ENCODE measurements around the gene PHB1.

Gene PHB1

GRCh38 chr17:49439673-49440571, 25.2 kb upstream of the PHB1 start:
- H3K27ac ChIP-seq: no peak overlapping the region; the same call in 1 of the 2 replicates
- TF ChIP-seq, protein P1, sequence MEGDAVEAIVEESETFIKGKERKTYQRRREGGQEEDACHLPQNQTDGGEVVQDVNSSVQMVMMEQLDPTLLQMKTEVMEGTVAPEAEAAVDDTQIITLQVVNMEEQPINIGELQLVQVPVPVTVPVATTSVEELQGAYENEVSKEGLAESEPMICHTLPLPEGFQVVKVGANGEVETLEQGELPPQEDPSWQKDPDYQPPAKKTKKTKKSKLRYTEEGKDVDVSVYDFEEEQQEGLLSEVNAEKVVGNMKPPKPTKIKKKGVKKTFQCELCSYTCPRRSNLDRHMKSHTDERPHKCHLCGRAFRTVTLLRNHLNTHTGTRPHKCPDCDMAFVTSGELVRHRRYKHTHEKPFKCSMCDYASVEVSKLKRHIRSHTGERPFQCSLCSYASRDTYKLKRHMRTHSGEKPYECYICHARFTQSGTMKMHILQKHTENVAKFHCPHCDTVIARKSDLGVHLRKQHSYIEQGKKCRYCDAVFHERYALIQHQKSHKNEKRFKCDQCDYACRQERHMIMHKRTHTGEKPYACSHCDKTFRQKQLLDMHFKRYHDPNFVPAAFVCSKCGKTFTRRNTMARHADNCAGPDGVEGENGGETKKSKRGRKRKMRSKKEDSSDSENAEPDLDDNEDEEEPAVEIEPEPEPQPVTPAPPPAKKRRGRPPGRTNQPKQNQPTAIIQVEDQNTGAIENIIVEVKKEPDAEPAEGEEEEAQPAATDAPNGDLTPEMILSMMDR (conservative IDR thresholded peaks at IDR 0.05): no peak

DNA sequence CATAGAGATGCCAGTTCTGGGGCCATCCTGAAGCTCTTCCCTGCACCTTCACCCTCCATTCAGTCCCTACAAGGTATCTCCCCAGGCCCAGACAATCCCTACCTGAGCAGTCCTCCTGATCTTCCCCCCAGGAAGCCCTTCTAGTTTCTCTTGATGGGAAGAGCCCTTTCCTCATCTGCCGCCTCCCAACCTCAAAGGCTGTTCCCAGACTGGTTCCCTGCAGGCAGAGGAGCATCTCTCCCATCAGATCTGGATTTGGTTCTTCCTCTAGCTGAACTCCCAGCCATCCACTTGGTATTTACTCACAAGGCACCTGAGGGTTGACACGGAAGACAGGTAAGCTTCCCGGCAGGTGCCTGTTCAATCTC, 24.6 kb upstream of the PHB1 start:
- TF ChIP-seq, protein P1 (conservative IDR thresholded peaks at IDR 0.05): no peak
- no peak overlapping the region for H3K27ac ChIP-seq

DNA sequence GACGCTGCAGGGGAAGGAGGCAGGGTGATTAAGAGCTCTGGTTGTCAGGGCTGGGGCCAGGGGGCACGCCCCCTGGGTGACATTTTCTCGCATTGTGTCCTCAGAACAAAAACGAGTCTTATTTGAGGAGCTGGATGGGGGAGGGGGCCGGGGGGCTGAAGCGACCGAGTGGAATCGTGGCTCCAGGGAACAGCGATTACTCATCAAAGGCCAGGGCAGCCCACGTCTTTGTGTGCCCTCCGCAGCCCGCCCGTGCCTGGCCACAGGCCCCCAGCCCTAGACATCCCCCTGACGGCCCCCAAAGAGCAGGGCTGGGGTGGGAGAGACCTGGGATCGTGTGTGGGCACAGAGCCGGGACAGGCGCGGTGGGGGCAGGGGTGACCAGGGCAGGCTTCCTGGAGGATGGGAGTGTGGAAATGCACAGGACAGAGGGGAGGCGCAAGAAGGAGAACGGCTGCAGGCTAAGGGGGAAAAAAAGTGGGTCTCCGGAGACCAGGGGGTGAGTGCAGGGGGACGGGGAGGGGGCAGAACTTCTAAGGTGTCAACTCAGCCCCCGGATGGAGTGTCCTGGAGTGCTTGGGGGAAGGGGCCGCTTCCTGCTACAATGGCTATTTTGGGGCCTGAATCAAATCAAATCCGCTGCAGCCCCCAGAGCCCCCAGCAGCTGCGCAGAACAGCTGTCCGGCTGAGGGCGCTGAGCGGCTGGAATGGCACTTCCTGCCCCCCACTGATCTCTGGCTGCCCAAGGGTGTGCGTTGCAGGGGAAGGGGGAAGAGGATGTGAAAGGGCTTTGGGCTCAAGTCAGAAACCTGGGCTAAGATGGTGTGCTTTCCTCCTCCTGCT, 24.0 kb upstream of the PHB1 start:
- no peak overlapping the region for H3K27ac ChIP-seq
- TF ChIP-seq, protein P1 (conservative IDR thresholded peaks at IDR 0.05): no peak

- H3K27ac ChIP-seq: no peak overlapping the region
- TF ChIP-seq, protein P1 (conservative IDR thresholded peaks at IDR 0.05): no peak
These were observed 23.2 kb upstream of the PHB1 start for GRCh38 chr17:49437696-49438435.

GRCh38 chr17:49436174-49436573, 21.5 kb upstream of the PHB1 start:
- H3K27ac ChIP-seq: no peak overlapping the region
- TF ChIP-seq, protein P1 (conservative IDR thresholded peaks at IDR 0.05): no peak

- TF ChIP-seq, protein P1 (conservative IDR thresholded peaks at IDR 0.05): no peak
- H3K27ac ChIP-seq: no peak overlapping the region
These were observed 21.0 kb upstream of the PHB1 start for GRCh38 chr17:49435671-49436029.
